Measurements from ENCODE around the gene SOD1. TPM values are rescaled to one million over a fixed set of nuclear protein-coding genes. Genes with fewer than 3 reads are reported as not detected.
"Not testable (repeated sequence)": the region's sequence is repeated elsewhere in the genome, so short reads cannot be mapped to it uniquely, and the experiment has no call there.

The SOD1 gene
- 769 and 782 TPM in 2 replicates for total RNA-seq (2014; rRNA removed; shearing (Covaris generic))

GRCh38 chr21:31659536-31660258 lies at the start of gene SOD1:
TSS of gene SOD1 (plus strand) at chr21:31659693. CDS start at chr21:31659770, 77 bp downstream.
- DNase-seq (ENCODE audit: low spot score) = peak; percentile 92

GRCh38 chr21:31611445-31611844 lies 48.0 kb upstream of the SOD1 start:
- no peak for DNase-seq (ENCODE audit: low spot score)

- DNase-seq (ENCODE audit: low spot score) = no peak
Measured at GRCh38 chr21:31612894-31613785, 46.4 kb upstream of the SOD1 start.

- no peak for DNase-seq (ENCODE audit: low spot score)
Measured at GRCh38 chr21:31614705-31615104, 44.8 kb upstream of the SOD1 start.

GRCh38 chr21:31616216-31616615 lies 43.3 kb upstream of the SOD1 start:
- DNase-seq (ENCODE audit: low spot score) = no peak

GRCh38 chr21:31618696-31619430 lies 40.6 kb upstream of the SOD1 start:
- no peak for DNase-seq (ENCODE audit: low spot score)

- no peak for DNase-seq (ENCODE audit: low spot score)
Measured at GRCh38 chr21:31622397-31622796, 37.1 kb upstream of the SOD1 start.

GRCh38 chr21:31623664-31624063 lies 35.8 kb upstream of the SOD1 start:
- DNase-seq (ENCODE audit: low spot score) = no peak

- no peak for DNase-seq (ENCODE audit: low spot score)
Measured at GRCh38 chr21:31624181-31624580, 35.3 kb upstream of the SOD1 start.

GRCh38 chr21:31624961-31625491 lies 34.5 kb upstream of the SOD1 start:
- no peak for DNase-seq (ENCODE audit: low spot score)

GRCh38 chr21:31629972-31630711 lies 29.4 kb upstream of the SOD1 start:
- peak; percentile 68 for DNase-seq (ENCODE audit: low spot score)

GRCh38 chr21:31631881-31632280 lies 27.6 kb upstream of the SOD1 start:
- not testable (repeated sequence) for DNase-seq (ENCODE audit: low spot score)

GRCh38 chr21:31634993-31635392 lies 24.5 kb upstream of the SOD1 start:
- no peak for DNase-seq (ENCODE audit: low spot score)

GRCh38 chr21:31636874-31637273 lies 22.6 kb upstream of the SOD1 start:
- DNase-seq (ENCODE audit: low spot score) = no peak

- no peak for DNase-seq (ENCODE audit: low spot score)
Measured at GRCh38 chr21:31641416-31641922, 18.0 kb upstream of the SOD1 start.

GRCh38 chr21:31644643-31645042 lies 14.8 kb upstream of the SOD1 start:
- DNase-seq (ENCODE audit: low spot score) = no peak

- DNase-seq (ENCODE audit: low spot score) = no peak
Measured at GRCh38 chr21:31647650-31648049, 11.8 kb upstream of the SOD1 start.

GRCh38 chr21:31650930-31651329 lies 8.6 kb upstream of the SOD1 start:
- no peak for DNase-seq (ENCODE audit: low spot score)

- DNase-seq (ENCODE audit: low spot score) = not testable (repeated sequence)
Measured at GRCh38 chr21:31651491-31651890, 8.0 kb upstream of the SOD1 start.

- DNase-seq (ENCODE audit: low spot score) = no peak
Measured at GRCh38 chr21:31654340-31654739, 5.2 kb upstream of the SOD1 start.
